GM12892 (cell line): ENCODE results near the gene GABPB2.

Experiments used
- POLR2A ChIP-seq: IDR thresholded peaks from 2 replicates; pipeline ENCODE4 v1.6.1; 2011; ENCODE audit warnings: low read depth, low read length, control low read depth
- POLR2AphosphoS5 ChIP-seq: IDR thresholded peaks from 2 replicates; pipeline ENCODE4 v1.6.1; 2011; ENCODE audit warnings: low read depth, low read length, control low read depth

DNA sequence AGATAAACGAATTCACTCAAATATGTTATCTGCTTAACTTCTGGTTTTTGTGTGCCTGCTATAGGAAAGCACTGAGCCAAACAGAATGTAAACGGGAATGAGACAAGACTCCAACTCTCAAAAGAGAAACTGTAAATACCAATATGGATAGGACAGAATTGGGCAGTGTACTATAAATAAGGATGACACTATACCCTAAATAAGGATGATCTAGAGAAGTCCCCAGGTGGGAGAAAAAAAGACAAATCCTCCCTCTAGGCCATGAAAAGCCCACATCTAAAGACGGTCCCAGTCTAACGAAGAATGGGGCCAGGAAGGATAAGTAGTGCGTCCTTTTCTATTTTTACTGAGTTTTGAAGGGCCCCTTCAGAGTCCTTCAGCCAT is 1.5 kb upstream of the GABPB2 start:
- TF ChIP-seq POLR2A (no peak), POLR2AphosphoS5 (no peak)
